Measurements from ENCODE around the gene SPRED2. TPM values are rescaled to one million over a fixed set of nuclear protein-coding genes. Genes with fewer than 3 reads are reported as not detected.

Gene SPRED2
- total and polyA plus RNA-seq, 2 of the 8 experiments (the other 6 are each of a cell fraction or from before 2014, with no cell fraction given): 15.3 to 22.5 TPM

- TF ChIP-seq, protein P1, sequence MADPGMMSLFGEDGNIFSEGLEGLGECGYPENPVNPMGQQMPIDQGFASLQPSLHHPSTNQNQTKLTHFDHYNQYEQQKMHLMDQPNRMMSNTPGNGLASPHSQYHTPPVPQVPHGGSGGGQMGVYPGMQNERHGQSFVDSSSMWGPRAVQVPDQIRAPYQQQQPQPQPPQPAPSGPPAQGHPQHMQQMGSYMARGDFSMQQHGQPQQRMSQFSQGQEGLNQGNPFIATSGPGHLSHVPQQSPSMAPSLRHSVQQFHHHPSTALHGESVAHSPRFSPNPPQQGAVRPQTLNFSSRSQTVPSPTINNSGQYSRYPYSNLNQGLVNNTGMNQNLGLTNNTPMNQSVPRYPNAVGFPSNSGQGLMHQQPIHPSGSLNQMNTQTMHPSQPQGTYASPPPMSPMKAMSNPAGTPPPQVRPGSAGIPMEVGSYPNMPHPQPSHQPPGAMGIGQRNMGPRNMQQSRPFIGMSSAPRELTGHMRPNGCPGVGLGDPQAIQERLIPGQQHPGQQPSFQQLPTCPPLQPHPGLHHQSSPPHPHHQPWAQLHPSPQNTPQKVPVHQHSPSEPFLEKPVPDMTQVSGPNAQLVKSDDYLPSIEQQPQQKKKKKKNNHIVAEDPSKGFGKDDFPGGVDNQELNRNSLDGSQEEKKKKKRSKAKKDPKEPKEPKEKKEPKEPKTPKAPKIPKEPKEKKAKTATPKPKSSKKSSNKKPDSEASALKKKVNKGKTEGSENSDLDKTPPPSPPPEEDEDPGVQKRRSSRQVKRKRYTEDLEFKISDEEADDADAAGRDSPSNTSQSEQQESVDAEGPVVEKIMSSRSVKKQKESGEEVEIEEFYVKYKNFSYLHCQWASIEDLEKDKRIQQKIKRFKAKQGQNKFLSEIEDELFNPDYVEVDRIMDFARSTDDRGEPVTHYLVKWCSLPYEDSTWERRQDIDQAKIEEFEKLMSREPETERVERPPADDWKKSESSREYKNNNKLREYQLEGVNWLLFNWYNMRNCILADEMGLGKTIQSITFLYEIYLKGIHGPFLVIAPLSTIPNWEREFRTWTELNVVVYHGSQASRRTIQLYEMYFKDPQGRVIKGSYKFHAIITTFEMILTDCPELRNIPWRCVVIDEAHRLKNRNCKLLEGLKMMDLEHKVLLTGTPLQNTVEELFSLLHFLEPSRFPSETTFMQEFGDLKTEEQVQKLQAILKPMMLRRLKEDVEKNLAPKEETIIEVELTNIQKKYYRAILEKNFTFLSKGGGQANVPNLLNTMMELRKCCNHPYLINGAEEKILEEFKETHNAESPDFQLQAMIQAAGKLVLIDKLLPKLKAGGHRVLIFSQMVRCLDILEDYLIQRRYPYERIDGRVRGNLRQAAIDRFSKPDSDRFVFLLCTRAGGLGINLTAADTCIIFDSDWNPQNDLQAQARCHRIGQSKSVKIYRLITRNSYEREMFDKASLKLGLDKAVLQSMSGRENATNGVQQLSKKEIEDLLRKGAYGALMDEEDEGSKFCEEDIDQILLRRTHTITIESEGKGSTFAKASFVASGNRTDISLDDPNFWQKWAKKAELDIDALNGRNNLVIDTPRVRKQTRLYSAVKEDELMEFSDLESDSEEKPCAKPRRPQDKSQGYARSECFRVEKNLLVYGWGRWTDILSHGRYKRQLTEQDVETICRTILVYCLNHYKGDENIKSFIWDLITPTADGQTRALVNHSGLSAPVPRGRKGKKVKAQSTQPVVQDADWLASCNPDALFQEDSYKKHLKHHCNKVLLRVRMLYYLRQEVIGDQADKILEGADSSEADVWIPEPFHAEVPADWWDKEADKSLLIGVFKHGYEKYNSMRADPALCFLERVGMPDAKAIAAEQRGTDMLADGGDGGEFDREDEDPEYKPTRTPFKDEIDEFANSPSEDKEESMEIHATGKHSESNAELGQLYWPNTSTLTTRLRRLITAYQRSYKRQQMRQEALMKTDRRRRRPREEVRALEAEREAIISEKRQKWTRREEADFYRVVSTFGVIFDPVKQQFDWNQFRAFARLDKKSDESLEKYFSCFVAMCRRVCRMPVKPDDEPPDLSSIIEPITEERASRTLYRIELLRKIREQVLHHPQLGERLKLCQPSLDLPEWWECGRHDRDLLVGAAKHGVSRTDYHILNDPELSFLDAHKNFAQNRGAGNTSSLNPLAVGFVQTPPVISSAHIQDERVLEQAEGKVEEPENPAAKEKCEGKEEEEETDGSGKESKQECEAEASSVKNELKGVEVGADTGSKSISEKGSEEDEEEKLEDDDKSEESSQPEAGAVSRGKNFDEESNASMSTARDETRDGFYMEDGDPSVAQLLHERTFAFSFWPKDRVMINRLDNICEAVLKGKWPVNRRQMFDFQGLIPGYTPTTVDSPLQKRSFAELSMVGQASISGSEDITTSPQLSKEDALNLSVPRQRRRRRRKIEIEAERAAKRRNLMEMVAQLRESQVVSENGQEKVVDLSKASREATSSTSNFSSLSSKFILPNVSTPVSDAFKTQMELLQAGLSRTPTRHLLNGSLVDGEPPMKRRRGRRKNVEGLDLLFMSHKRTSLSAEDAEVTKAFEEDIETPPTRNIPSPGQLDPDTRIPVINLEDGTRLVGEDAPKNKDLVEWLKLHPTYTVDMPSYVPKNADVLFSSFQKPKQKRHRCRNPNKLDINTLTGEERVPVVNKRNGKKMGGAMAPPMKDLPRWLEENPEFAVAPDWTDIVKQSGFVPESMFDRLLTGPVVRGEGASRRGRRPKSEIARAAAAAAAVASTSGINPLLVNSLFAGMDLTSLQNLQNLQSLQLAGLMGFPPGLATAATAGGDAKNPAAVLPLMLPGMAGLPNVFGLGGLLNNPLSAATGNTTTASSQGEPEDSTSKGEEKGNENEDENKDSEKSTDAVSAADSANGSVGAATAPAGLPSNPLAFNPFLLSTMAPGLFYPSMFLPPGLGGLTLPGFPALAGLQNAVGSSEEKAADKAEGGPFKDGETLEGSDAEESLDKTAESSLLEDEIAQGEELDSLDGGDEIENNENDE (IDR thresholded peaks at IDR 0.05; ENCODE audit: insufficient replicate concordance, low read length): no peak
- TF ChIP-seq TAF1 (IDR thresholded peaks at IDR 0.05; ENCODE audit: low read depth, low read length): no peak
- TF ChIP-seq ASH2L (IDR thresholded peaks at IDR 0.05; ENCODE audit: low read length): no peak
- no peak for TF ChIP-seq TBP (IDR thresholded peaks at IDR 0.05; ENCODE audit: low read depth, low read length)
- no peak for TF ChIP-seq NRF1 (IDR thresholded peaks at IDR 0.05; ENCODE audit: low read depth, low read length)
- no peak for TF ChIP-seq CEBPB (IDR thresholded peaks at IDR 0.05; ENCODE audit: low read depth, low read length)
- TF ChIP-seq FOSL1 (IDR thresholded peaks at IDR 0.05; ENCODE audit: insufficient read depth, low read depth, low read length): no peak
- no peak for TF ChIP-seq SAP30 (IDR thresholded peaks at IDR 0.05; ENCODE audit: insufficient read depth, insufficient replicate concordance, low read length)
- no peak for TF ChIP-seq RAD21 (IDR thresholded peaks at IDR 0.05 in 1 of 2, conservative IDR thresholded peaks at IDR 0.05 in 1 of 2; ENCODE audit: low read depth in 2 of 2, low read length in 2 of 2)
Observed at GRCh38 chr2:65340898-65341681, 91.3 kb downstream of the SPRED2 start (continued).

Measured in H1 (cell line).